ENCODE measurements around the gene FOXM1.

Gene FOXM1

DNA sequence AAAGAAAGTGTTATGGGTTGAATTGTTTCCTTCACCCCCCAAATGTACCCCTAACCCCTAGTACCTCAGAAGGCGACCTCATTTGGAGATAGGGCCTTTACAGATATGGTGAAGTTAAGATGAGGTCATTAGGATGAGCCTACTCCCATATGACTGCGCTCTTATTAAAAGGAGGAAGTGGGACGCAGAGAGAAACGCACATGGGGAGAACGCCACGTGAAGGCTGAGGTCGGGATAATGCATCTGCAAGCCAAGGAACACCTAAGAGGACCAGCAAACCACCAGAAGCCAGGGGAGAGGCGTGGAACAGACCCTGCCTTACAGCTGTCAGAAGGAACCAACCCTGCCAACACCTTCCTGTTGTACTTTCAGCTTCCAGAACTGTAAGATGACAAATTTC lies 40.4 kb downstream of the FOXM1 start:
- DNase-seq (ENCODE audit: low read depth in 2 of 2) = no peak

DNA sequence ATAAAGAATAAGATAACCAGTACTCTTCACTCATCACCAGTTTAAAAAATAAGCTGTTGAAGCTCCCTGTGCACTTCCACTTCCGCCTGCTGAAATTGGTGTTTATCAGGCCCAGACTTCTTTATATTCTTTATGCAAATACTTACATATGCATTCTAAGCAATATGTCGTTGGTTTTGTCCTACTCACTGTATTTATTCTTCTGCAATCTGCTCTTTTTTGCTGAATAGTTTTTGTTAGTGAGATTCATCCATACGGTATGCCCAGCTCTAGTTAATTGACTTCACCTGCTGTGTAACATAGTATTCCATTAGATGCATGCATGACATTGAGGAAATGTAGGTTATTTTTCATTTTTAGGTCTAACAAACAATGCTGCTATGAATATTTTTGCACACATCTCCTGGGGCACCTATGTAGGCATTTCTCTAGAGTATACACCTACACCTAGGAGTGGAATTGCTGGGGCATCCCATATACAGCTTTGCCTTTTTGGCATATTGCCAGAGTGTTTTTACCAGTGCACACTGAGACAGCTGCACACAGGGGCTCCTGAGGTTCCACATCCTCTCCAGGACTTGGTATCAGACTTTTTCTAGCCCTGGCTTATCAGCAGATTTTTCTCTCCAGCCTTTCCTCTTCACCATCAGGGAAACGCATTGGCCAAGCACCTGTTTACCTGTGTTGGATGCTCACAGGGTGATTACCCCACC lies 41.1 kb downstream of the FOXM1 start:
- no peak for DNase-seq (ENCODE audit: low read depth in 2 of 2)

DNA sequence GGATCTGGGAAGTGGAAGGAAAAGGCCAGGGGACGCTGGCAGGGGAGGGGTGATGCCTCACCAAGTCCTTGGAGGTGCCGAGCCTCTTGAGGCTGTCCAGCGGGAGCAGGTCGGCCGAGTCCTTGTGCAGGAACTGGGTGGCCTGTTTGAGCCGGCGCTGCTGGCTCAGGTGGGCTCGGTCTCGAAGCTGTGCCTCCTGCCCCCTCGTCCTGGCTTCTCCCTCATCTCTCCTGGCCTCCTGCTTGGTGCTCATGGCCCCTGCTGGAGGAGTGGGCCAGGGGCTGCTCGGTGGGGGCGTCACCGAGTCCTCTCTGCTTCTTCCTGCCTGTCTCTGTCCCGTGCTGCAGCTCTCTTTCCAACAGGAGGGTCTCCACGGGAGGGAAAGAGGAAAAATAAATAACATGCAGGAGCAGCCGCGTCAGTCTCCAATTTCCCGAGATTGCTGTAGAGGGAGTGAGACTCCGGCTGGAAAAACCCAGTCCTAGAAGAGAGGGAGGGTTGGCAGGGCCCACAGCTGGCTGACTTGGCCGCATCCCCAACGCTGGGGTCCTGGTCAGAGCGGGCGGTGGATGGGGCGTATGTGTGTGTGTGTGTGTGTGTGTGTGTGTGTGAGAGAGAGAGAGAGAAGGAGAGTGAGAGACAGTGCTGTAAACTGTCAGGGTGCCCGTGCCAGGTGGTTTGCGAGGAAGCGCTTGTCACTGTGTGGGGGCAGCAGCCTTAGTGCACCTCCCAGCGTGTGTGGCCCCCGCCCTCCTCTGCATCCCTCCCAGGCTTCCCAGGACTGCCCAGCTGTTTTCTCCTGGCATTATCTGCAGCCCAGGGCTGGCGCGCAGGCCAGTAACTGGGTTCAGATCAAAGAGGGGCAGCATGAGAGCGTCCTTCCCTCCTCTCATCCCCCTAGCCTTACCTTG lies 42.1 kb downstream of the FOXM1 start, which contains the start of gene NRIP2:
TSS of gene NRIP2 (minus strand) at position 455 of the 911 bp plus-strand sequence. CDS start at position 403, 52 bp downstream.
- DNase-seq (ENCODE audit: low read depth in 2 of 2) = no peak

DNA sequence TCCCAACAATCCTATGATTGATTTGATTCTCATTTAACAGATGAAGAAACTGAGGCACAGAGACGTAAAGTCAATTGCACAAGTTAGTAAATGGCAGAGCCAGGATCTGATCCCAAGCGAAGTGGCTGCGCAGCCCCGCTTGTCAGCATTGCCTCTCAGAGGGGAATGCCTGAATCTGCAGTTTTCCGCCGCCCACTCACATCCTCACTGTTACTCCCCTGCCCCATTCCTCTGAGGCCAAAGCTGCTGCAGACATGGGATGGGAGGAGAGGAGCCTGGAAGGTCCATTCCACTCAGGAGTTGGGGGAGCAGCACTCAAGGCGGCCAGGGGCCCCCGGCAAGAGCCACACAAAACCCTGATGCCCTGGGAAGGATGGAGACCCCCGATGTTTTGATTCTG lies 43.2 kb downstream of the FOXM1 start:
- no peak for DNase-seq (ENCODE audit: low read depth in 2 of 2)

DNA sequence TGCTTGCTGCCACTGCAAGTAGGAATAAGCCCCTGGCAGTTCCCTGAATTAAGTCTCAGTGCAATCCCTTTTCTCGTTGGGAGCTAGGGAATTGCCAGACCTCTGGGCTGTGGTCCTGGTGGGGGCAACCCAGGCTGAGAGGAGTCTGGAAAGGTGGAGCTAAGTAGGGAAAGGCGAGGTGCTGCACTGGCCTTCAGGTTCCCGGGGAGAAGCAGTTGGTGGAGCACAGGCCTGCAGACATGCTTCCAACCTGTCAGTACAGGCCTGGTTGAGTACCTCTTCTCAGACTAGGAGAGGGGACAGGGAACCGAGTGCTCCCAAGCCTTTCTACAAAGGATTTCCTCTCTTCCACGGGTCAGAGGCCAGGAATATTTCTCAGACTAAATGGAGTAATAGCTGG lies 43.6 kb downstream of the FOXM1 start:
- no peak for DNase-seq (ENCODE audit: low read depth in 2 of 2)

DNA sequence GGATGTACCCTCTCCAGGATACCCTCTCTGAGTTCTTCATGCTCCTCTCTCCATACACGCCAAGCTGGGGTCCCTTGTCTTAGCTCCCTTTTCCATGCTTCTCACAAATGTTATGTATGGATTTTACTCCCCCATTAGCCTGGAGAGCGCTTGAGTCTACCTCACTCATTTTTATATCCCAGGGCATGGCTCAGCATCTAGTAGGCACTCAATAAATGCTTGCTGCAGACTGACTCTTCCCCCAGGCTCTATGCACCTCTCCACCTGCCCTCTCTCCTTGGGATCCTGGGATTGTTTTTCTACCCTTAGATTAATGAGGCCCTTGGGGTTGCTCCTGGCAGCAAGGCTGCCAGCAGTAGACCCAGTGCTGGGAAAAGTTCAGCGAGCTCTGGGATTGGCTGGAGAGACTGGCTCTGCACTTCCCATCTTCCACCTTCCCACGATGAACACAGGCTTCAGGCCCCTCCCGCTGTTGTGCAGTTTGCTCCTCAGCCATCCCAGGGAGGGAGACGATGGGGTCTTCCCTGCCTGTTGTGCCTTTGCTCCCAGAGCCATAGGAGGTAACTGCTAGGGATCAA lies 44.3 kb downstream of the FOXM1 start:
- DNase-seq (ENCODE audit: low read depth in 2 of 2) = no peak

DNA sequence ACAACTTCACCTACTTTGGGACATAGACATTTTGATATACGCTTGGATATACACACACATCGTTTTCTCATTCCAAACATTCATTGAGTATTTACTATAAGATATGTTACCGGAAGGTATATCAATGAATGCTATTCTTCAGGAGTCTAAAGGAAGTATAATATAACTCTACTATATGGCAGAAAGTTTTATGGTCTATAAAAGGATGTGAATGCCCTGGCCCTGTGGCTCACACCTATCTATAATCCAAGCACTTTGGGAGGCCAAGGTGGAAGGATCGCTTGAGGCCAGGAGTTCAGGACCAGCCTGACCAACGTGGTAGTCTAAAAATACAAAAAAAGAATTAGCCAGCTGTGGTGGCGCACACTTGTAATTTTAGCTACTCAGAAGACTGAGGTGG lies 47.7 kb downstream of the FOXM1 start:
- no peak for DNase-seq (ENCODE audit: low read depth in 2 of 2)

DNA sequence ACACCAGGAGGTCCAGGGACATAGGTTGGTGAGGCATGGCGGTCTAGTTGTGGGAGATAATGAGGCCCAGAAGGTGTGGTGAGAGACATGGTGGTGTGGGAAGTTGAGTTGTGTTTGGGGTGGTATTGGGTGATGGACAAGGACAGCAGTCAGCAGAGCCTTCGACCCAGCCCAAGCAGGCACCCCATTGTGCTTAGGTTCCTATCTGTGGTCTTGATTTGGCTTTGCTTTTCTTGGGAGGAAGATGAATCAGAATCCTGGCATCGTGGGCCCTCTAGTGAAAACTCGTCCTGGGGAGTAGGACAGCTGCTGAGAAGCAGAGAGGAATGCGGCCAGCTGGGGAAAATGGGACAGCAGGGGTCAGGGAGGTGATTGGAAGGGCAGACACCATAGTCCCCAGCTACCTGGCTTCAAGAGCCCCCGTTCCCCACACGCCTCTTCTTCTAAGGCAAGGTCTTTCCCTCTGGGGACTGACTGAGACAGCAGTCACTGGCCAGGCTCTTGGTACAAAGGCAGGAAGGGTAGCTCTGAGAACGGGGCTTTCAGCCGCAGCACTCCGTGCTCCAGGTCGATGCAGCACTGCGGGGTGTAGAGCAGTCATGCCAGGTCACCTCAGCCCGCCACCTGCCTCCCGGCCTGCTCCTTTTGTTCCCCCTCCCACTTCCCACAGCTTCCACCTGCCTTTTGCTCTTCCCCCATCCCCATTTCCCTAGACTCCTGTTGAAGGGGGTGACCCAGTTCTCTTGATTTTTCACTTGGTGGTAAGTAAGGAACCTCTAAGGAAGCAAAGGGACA lies 50.1 kb downstream of the FOXM1 start:
- DNase-seq (ENCODE audit: low read depth in 2 of 2) = no peak

DNA sequence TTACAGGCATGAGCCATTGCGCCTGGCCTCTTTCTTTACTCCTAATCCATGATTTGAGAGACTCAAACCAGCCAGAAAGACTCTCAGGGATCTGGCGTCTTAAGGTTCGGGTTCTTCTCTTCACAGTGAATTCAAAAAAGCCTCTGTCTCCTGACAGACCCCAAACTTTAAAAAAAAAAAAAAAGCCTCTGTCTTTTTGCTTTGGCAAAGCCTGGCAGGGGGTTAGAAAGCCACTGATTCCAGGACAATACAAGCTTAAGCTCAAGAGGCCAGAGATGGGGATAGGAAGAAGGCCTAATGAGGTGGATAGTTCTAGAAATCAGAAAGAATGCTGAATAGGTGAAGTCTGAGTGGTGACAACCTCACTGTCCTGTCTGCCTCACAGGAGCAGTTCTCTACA lies 50.9 kb downstream of the FOXM1 start:
- no peak for DNase-seq (ENCODE audit: low read depth in 2 of 2)

DNA sequence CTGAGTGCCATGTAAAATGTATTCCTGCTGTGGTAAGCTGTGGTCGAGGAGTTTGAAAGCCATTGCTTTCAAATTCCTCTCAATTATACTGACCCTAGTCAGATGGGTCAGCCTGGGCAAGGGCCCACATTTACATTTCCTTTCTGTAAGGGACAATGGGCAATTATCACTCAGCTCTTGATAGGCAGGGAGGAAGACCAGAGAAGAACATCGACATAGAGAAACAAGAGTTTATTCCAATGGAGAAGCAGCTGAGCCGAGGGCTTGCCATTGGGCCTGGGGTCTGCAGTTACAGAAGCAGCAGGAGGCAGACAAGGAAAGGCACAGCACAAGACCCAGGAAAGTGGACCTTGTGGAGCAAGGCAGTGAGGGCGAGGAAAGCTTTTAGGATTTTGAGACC lies 51.8 kb downstream of the FOXM1 start:
- no peak for DNase-seq (ENCODE audit: low read depth in 2 of 2)

DNA sequence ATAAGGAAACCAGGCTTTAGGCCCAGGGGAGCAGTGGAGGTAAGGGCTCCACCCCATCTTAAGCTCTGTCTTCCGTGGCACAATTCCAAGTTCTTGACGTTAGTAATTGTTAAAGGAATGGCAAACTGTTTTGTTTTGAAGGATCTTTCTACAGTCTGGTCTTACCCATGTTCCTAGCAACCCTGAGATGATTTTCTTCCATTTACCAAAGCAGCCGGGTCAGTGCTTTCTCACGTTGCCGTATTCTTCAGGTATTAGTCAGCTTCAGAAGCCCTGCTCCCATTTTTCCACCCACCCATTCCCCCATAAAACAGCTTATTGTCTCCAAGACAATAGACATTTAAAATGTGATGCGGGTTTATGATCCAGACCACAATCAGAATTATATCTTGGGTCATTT lies 52.4 kb downstream of the FOXM1 start:
- no peak for DNase-seq (ENCODE audit: low read depth in 2 of 2)

DNA sequence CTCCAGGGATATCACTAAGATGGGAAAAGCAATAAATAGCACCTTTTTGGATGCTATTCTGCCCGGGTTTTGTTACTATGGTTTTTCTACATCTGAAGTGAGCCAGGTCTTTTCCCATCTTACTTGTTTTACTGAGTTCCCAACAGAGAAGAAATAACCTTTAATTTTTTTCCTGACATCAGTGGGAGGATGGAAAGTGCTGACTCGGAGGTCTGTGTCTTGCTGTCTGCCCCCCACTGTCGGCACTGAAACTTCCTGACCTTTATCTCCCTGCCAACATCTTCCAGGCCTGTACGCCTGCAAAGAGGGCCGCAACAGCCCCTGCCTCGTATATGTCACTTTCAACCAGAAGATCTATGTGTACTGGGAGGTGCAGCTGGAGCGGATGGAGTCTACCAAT lies 53.5 kb downstream of the FOXM1 start:
- no peak for DNase-seq (ENCODE audit: low read depth in 2 of 2)

DNA sequence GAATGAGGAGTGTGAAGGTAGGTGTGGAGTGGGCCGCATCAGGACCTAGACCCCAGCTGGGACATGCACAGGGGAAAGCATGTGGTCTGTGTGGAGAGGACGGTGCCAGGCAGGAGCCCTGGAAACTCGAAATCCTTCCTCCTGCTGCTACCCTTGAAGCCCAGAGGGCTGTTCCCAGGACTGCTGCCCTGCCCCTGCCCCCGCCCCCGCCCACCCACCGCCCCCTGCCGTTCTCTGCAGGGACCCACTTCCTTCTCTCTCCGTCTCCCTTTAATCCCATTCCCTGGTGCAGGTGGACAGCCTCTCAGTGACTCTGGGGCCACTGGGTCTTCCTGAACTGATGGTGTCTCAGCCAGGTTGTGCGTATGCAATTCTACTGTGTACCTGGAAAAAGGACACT lies 56.5 kb downstream of the FOXM1 start:
- DNase-seq (ENCODE audit: low read depth in 2 of 2) = no peak

DNA sequence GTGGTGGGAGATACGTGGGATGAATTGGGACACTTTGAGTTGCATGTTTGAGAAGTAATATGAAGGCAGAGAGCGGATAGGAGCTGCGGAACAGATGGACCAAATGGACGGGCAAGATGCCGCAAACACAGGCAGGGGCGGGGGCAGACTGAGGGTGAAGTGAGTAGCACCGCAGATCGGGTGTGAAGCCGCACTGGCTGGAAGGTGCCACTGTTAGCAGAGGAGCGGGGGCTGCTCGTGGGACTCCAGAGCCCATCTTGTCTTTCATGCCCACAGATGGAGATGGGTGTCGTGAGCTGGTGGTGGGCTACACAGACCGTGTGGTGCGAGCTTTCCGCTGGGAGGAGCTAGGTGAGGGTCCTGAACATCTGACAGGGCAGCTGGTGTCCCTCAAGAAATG lies 57.2 kb downstream of the FOXM1 start:
- no peak for DNase-seq (ENCODE audit: low read depth in 2 of 2)

DNA sequence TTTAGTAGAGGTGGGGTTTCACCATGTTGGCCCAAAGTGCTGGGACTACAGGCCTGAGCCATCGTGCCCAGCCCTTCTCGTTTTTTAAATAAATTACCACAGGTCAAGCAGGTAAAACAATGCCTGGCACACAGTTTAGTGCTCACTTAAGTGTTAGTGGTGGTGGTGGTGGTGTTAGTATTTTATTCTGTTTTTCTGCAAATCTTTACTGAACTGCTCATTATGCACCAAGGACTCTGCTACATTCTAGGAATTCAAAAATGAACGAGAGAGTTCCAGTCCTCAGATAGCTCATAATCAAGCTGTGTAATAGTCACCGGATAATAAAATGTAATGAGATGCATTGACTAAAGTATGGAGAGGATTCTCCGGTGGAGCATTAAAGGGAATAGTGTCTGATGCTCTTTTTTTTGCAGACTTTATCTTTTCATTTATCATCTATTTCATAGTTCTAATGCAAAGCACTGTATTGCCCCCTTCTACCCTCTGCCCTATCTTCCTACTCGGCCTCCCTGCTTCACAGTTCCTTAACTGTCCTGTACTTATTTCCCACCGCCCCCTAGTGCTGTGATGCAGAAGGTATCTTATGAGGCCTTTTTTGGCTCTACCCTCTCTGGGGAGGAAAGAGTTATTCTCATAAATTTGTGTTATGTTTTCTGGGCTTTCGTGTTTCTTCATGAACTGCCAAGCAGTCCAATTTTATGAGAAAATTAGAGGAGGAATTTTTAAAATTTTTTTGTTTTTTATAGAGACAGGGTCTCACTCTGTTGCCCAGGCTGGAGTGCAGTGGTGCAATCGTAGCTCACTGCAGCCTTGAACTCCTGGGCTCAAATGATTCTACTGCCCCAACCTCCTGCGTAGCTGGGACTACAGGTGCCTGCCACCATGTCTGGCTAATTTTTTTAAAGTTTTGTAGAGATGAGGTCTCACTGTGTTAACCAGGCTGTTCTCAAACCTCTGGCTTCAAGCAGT lies 63.5 kb downstream of the FOXM1 start:
- DNase-seq (ENCODE audit: low read depth in 2 of 2) = no peak

DNA sequence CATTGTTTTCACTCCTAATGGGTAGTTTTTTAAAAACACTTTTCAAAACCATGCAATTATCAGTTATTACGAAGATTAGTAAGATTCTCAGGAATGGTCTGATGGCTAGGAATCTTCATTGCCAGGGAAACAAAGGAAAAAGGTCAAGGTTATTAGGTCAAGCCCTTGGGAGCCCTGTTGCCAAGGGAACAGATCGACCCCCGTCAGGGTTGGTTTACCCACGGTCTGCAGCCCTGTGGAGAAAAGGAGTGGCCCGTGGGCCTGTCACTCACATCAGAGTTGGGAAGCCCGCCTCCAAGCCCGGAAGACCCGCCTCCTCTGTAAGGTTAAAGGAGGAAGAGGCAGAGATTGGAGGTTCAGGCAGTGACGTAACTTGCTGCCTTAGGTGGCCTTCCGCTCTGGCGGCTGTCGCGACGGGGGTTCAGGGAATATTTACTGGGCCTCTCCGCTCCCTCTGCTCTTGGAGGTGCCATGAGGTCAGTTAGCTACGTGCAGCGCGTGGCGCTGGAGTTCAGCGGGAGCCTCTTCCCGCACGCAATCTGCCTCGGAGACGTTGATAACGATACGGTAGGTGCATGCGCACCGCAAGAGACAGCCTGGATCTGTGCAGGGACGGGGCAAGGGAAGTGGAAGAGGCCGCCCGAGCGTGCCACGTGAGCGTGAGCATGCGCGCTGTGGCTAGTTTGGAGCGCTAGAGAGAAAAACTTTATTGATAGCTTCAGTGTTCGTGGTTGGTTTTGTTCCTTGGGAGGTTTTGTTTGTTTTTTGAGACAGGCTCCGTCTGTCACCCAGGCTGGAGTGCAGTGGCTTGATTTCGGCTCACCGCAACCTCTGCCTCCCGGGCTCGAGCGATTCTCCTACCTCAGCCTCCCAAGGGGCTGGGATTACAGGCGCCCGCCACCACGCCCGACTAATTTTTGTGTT lies 64.4 kb downstream of the FOXM1 start, which contains the start of gene ITFG2:
TSS of gene ITFG2 (plus strand) at position 379 of the 924 bp plus-strand sequence. CDS start at position 472, 93 bp downstream.
- DNase-seq (ENCODE audit: low read depth in 2 of 2) = peak; percentile 90 to 91

DNA sequence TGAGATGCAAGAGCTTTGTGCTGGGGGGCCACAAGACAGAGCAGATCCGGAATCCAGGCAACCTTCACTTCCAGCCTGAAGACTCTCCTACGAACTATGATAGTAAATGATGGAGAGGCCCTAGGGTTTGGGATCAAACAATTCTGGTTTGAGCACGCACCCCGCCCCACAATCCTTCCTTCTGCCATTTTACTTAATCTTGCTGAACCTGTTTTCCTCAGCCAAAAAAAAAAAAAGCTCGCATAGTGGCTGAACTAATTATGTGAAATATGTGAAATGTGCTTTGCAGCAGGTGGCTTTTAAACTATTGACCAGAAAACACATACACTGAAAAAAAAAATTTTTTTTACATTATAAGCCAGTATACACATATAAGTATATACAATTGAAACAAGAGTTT lies 65.2 kb downstream of the FOXM1 start:
- DNase-seq (ENCODE audit: low read depth in 2 of 2) = no peak

Measured in stimulated activated CD4-positive, alpha-beta T cell treated with anti-CD3 and anti-CD28 coated beads, Interleukin-1b, Interleukin-23, amount 100 ng/mL, for 4 hours (primary cell).